GM12891 (cell line): Measurements from ENCODE around the gene XXYLT1.

Experiments
- DNase-seq: peaks from one replicate; pipeline ENCODE4 v3.0.0; 2011; ENCODE audit warnings: low spot score; ENCODE audit not compliant: insufficient read length
- FAIRE-seq: peaks from 2 replicates; lab custom pipeline; 2011; peaks lifted over from hg19 to GRCh38; lab: Jason Lieb, UNC
- PAX5 ChIP-seq: IDR thresholded peaks from 2 replicates; pipeline ENCODE4 v1.6.1; 2011; ENCODE audit warnings: low read length, moderate library complexity, mild to moderate bottlenecking; ENCODE audit not compliant: insufficient read depth, severe bottlenecking
- POLR2A ChIP-seq: IDR thresholded peaks from 2 replicates; pipeline ENCODE4 v1.6.1; 2011; ENCODE audit warnings: low read depth, low read length, control low read depth
- POLR2AphosphoS5 ChIP-seq: IDR thresholded peaks from 2 replicates; pipeline ENCODE4 v1.6.1; 2011; ENCODE audit warnings: low read depth, low read length, control low read depth
- POU2F2 ChIP-seq: IDR thresholded peaks from 2 replicates; pipeline ENCODE4 v1.6.1; 2011; ENCODE audit warnings: low read depth, mild to moderate bottlenecking, control low read depth, low read length, moderate library complexity
- SPI1 ChIP-seq: IDR thresholded peaks from 2 replicates; pipeline ENCODE4 v1.6.1; 2011; ENCODE audit warnings: low read depth, low read length, control low read depth
- TAF1 ChIP-seq: IDR thresholded peaks from 2 replicates; pipeline ENCODE4 v1.6.1; 2011; ENCODE audit warnings: low read depth, low read length, control low read depth

XXYLT1 gene

GRCh38 chr3:195286115-195286872, 15.3 kb upstream of the XXYLT1 start:
- TF ChIP-seq PAX5 (no peak), TAF1 (no peak), POLR2A (no peak)
- DNase-seq: no peak
- no peak for FAIRE-seq

- TF ChIP-seq SPI1 (no peak), PAX5 (no peak), POLR2AphosphoS5 (no peak), POU2F2 (no peak), POLR2A (no peak), TAF1 (no peak)
- no peak for FAIRE-seq
- DNase-seq: no peak
Observed at GRCh38 chr3:195285372-195285771, 14.4 kb upstream of the XXYLT1 start.

- no peak for TF ChIP-seq SPI1
- TF ChIP-seq TAF1: no peak
- TF ChIP-seq POLR2AphosphoS5: no peak
- no peak for TF ChIP-seq PAX5
- TF ChIP-seq POLR2A: no peak
- TF ChIP-seq POU2F2: no peak
- no peak for DNase-seq
- FAIRE-seq: no peak
Observed at GRCh38 chr3:195284842-195285241, 13.9 kb upstream of the XXYLT1 start.

- no peak for TF ChIP-seq POU2F2
- TF ChIP-seq SPI1: no peak
- TF ChIP-seq PAX5: no peak
- no peak for DNase-seq
- FAIRE-seq: no peak
Observed at GRCh38 chr3:195282961-195283360, 12.0 kb upstream of the XXYLT1 start.

DNA sequence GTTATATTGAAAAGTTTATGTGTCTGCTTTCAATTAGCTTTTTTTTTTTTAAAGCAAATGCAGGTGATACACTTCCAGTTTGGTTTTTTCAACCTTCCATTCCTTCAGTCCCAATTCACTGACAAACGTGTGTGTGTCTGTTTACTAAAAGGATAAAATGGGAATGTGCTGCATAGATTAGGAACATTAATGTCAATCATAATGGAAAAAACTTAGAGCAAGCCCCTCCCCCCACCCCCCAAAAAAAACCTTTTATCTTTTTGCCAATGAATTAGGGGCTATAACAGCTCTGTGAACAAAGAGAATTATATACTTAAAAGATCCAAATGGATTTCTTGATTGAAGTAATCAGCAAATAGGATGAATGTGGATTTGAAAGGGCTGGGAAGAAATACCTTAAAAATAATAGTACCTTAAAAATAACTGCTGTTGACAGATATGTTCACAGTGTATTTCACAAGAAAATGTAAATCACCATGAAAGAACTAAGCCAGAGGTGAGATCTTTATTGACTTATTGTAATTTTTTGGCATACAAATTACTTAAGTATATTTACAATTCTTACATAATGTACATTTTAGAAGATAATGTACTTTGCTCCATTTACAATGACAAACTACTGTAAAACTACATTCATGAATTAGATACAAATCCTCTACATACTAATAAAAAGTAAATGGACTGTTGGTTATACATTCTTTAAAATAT, 3.5 kb upstream of the XXYLT1 start:
- DNase-seq: no peak
- no peak for FAIRE-seq
- TF ChIP-seq PAX5 (no peak), SPI1 (no peak), POLR2A (no peak), POLR2AphosphoS5 (no peak), TAF1 (no peak), POU2F2 (no peak)

DNA sequence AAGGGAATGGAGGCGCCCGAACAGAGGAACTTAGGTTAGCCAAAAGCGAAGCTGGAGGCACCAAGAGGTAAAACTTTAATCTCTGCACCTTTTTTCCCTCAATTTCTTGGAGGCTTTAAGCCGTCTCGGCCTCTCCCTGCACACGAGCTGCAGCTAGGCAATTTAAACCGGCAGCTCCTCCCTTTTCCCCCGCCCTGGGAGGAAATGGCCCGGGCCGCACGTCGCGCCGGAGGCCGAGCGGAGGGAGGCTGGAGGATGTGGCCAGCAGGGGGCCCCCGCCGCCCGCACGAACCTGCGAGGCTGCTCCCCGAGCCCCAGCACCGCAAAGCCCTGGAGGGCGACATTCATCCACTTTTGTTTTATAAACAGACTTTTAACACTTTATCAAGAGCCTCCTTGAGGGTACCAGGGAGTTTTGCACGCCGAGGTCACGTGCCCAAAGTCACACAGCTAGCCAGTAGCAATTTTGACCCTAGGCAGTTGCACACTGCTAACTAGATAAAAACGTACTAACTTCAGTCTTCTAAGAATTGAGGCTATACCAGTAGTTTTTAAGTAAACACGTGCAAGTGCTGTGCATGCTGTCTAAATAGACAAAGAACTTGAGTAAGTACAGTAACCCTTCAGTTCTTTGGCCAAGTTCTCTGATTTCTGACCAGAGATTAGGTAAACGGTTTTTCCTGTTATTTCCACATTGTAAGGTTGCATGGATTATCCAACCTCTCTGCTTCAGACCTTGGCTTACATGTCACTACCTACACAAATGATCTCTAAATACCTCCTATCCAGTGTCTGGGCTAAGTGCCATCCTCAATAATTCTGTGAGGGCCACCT, 668 bp upstream of the XXYLT1 start:
- peak; percentile 33 for FAIRE-seq

DNA sequence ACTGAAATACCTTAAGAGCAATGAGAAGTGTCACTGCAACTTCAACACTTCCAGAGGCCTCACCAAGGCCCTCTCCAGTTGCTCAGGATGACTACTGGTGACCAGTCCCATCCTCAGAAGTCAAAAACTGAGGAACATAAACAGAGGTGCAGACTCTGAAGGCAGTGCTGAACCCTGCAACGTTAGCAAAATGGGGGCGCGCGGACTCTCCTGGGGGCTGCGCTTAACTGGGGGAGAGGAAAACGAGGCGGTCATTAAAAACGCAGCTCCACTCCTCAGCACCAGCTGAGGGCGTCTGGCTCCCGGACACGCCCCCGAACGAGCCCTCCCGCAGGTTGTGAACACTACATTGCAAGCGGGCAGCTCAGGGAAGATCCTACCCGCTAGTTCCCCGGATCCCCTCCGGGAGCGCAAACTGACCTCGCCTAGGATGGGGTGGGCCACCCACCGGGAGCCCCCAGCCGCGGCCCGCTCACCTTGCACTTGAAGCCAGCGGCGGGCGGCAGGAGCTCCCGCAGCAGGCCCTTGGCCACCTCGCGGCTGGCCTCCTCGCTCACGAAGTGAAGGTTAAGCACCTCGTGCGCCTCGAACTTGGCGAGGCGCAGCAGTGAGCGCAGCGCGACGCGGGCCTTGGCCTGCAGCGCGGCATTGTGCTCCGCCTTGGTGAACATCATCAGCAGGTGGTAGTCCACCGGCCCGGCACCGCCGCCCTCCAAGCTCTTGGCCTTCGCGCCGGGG, 711 bp downstream of the XXYLT1 start:
- FAIRE-seq: peak; percentile 72
- TF ChIP-seq POU2F2 (no peak), POLR2AphosphoS5 (no peak), PAX5 (no peak), TAF1 (no peak), POLR2A (no peak), SPI1 (no peak)
- no peak for DNase-seq

More for the DNA sequence above, 668 bp upstream of the XXYLT1 start:
- peak; percentile 78 for DNase-seq
- TF ChIP-seq SPI1 (no peak), POU2F2 (peak; percentile 66), PAX5 (no peak), POLR2A (no peak), POLR2AphosphoS5 (no peak; the same call in 1 of the 2 replicates)

DNA sequence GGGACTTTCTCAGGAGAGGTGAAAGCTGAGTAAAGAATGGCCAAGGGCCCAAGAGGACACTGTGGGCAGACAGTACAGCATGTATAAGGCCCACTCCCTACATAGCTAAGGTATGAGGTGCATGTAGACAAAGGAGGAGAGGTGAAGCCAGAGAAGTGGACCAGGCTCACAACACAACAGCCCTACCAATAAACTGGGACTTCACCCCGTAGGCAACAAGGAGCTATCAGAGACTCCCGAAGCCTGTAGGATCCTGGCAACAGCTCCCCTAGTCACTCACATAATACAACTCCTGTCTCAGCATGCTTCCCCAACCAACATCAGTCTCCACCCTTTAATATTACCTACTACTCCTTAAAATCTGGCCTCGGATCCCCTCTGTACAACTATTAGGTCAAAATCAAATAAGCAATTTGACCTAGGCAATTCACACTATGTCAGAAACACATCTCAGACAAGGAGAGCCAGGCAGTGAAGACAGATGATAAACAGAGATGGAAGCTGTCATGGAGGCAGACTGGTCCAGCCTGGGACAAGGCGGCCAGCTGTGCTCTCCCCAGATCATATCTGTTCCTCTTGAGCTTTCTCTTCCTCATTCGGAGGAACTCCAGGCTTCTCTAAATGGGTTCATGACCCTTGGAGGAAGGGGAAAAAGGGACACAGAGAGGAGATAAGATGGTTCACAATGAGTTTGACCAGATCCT, 1.4 kb downstream of the XXYLT1 start:
- DNase-seq: no peak
- TF ChIP-seq PAX5 (no peak), SPI1 (0 out of 2 replicates have a peak, but pooled peaks have one; percentile 18)
- no peak for FAIRE-seq
